SJSA1 (cell line): ENCODE measurements around the gene ARRDC1. TPM values are rescaled to one million over a fixed set of nuclear protein-coding genes. Genes with fewer than 3 reads are reported as not detected.
"Not testable (repeated sequence)": the region's sequence is repeated elsewhere in the genome, so short reads cannot be mapped to it uniquely, and the experiment has no call there.

Experiments used
- DNase-seq, 2 experiments: peaks; one replicate each; pipeline ENCODE4 v3.0.0-alpha.2; 2015 to 2020; ENCODE audit warnings: low spot score in 2 of 2, low read depth in 1 of 2
- H3K27ac ChIP-seq: fragments of 250-450 bp; sonication (Bioruptor Pico); 2 replicates; pipeline ENCODE4 v1.5.1; 2020; ENCODE audit warnings: mild to moderate bottlenecking, moderate library complexity
- H3K27me3 ChIP-seq: fragments of 250-450 bp; sonication (Bioruptor Pico); replicated peaks from 2 replicates; pipeline ENCODE4 v1.5.1; 2020; ENCODE audit warnings: mild to moderate bottlenecking, moderate library complexity
- H3K36me3 ChIP-seq: fragments of 250-450 bp; sonication (Bioruptor Pico); 2 replicates; pipeline ENCODE4 v1.5.1; 2020; ENCODE audit warnings: mild to moderate bottlenecking
- H3K4me1 ChIP-seq: fragments of 250-450 bp; sonication (Bioruptor Pico); replicated peaks from 2 replicates; pipeline ENCODE4 v1.6.1; 2021; ENCODE audit warnings: mild to moderate bottlenecking
- H3K4me3 ChIP-seq: fragments of 250-450 bp; sonication (Bioruptor Pico); 2 replicates; pipeline ENCODE4 v1.5.1; 2020; ENCODE audit warnings: mild to moderate bottlenecking
- H3K9me3 ChIP-seq: fragments of 250-450 bp; sonication (Bioruptor Pico); replicated peaks from 2 replicates; pipeline ENCODE4 v1.5.1; 2020; ENCODE audit warnings: mild to moderate bottlenecking
- total RNA-seq: library from RNA; depleted of rRNA; stranded (reverse); fragments of >200 nt; shearing (Covaris generic); gene quantifications from 2 replicates; pipeline ENCODE4 v1.2.3, GENCODE V29; 2014

Gene ARRDC1
- total RNA-seq, 1 experiment from 2014 or later, result 8.0 TPM

DNA sequence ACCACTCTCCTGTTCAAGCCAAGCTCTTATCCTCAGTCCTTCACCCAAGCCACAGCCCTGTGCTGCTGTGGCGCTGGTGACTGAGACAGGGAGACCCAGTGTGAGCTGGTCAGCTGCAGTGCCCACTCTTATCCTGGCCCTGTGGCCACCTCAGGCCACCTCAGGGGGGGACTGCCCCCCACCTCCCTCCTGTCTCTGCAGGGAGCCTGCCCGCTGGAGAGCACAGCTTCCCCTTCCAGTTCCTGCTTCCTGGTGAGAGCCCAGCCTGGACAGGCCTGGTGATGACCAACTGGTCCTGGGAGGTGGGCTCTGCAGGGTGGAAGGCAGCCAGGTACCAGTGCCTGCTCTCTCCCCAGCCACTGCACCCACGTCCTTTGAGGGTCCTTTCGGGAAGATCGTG, 7.8 kb downstream of the ARRDC1 start:
- no peaks in the 10 kb centered on the region for H3K27me3 ChIP-seq
- H3K4me3 ChIP-seq, result no peak overlapping the region
- no peak for DNase-seq
- peaks cover 31% of the 10 kb centered on the region for H3K4me1 ChIP-seq
- H3K27ac ChIP-seq, result peak overlapping the region; percentile 72
- H3K36me3 ChIP-seq, result peaks cover 47% of the 10 kb centered on the region
- H3K9me3 ChIP-seq, result no peaks in the 10 kb centered on the region

DNA sequence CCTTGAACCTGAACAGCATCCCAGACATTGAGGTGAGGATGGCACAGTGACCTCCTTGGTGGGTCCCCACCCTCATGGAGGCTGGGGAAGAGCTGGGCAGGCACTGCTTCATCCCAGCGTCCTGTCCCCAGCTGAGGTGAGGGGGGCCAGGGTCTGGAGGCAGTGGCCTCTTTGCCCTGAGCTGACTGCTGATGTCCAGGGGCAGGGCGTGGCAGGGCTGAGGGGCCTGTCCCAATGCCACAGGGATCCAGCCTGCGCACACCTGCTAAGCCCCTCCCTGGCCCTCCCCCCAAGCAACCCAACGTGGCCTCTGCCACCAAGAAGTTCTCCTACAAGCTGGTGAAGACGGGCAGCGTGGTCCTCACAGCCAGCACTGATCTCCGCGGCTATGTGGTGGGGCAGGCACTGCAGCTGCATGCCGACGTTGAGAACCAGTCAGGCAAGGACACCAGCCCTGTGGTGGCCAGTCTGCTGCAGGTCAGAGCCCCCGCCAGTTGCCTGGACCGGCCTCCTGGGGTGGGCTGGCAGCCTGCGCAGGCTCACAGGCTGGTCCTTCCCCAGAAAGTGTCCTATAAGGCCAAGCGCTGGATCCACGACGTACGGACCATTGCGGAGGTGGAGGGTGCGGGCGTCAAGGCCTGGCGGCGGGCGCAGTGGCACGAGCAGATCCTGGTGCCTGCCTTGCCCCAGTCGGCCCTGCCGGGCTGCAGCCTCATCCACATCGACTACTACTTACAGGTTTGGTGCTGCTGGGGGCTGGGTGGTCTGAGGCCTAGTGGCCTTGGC, 8.4 kb downstream of the ARRDC1 start:
- DNase-seq, result no peak
- H3K4me1 ChIP-seq, result peaks cover 31% of the 10 kb centered on the region
- no peak overlapping the region for H3K4me3 ChIP-seq
- peaks cover 51% of the 10 kb centered on the region for H3K36me3 ChIP-seq
- no peak overlapping the region for H3K27ac ChIP-seq
- no peaks in the 10 kb centered on the region for H3K27me3 ChIP-seq
- H3K9me3 ChIP-seq, result no peaks in the 10 kb centered on the region

DNA sequence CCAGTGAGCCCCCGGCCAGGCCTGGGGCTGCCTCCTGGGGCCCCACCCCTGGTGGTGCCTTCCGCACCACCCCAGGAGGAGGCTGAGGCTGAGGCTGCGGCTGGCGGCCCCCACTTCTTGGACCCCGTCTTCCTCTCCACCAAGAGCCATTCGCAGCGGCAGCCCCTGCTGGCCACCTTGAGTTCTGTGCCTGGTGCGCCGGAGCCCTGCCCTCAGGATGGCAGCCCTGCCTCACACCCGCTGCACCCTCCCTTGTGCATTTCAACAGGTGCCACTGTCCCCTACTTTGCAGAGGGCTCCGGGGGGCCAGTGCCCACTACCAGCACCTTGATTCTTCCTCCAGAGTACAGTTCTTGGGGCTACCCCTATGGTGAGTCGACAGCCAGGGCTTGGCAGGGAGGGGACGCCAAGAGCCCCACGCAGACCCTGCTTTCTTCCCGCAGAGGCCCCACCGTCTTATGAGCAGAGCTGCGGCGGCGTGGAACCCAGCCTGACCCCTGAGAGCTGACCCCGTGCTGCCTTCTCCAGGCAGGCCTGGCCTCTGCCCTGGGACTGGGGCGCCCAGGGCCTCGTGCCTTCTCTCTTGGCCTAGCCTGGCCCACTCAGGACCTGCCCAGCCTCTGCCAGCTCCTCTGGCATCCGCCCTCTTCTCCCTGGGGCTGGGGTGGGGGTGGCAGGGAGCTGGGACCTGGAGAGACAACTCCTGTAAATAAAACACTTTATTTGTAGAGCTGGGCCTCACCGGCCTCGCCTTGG, 9.3 kb downstream of the ARRDC1 start:
- H3K9me3 ChIP-seq, result no peaks in the 10 kb centered on the region
- H3K4me1 ChIP-seq, result peaks cover 32% of the 10 kb centered on the region
- H3K36me3 ChIP-seq, result peaks cover 51% of the 10 kb centered on the region
- DNase-seq, result no peak
- H3K27me3 ChIP-seq, result no peaks in the 10 kb centered on the region
- H3K27ac ChIP-seq, result no peak overlapping the region
- H3K4me3 ChIP-seq, result no peak overlapping the region

GRCh38 chr9:137615387-137615871, 9.9 kb downstream of the ARRDC1 start:
- H3K36me3 ChIP-seq, result peaks cover 51% of the 10 kb centered on the region
- H3K9me3 ChIP-seq, result no peaks in the 10 kb centered on the region
- no peak overlapping the region for H3K4me3 ChIP-seq
- no peaks in the 10 kb centered on the region for H3K27me3 ChIP-seq
- DNase-seq, result no peak
- H3K4me1 ChIP-seq, result peaks cover 36% of the 10 kb centered on the region
- no peak overlapping the region for H3K27ac ChIP-seq

DNA sequence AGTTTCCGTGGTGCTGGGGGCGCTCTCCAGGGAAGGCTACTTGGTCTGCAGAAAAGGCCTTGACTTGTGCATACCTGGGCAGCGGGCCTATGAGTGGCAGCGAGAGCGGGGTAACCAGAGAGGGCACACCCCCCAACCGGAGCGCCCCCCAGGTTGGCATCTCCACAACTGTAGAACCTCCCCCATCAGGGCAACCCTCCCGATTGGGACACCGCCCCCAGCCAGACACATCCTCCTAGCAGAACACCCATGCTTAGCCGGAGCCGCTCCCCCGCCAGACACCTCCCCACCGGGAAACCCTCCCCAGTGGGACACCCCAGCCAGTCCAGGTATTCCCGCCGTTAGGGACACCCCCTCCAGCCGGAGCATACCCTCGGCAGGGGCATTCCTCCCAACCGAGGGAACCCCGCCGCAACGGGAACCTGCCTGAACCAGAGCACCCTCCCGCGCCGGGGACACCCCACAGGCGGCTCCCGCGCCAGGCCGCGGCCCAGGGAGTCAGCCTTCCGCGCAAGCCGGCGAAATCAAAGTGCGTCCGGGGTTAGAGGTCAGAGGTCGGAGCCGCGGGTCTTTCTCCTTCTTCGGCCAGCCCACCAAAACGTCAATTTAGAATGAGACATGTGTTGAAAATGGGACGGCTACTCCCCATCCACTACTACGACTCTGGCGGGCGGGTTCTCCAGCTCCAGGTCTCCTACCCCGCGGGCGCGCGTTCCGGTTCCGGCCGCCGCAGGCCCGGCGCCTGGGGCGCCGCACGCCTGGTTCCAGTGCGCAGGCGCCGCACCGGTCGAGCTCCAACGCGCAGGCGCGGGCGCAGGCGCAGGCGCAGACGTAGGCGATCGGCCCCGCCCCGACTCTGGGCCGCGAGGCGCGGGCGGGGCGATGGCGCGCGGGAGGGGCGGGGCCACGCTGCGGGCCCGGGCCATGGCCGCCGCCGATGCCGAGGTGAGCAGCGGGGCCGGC, 12.9 kb downstream of the ARRDC1 start, which contains the start of gene EHMT1:
Gene EHMT1, plus strand, starts transcription at position 901 of the 963 bp plus-strand sequence. Its CDS starts 24 bp downstream, at position 925.
- Histone ChIP-seq H3K27ac (peak within 1 kb of the TSS; percentile 85), H3K4me3 (peak within 1 kb of the TSS; percentile 85), H3K9me3 (no peaks in the 10 kb centered on the region), H3K36me3 (peaks cover 45% of the 10 kb centered on the region), H3K4me1 (peaks cover 14% of the 10 kb centered on the region), H3K27me3 (no peaks in the 10 kb centered on the region)
- peak; percentile 75 to 77 for DNase-seq

DNA sequence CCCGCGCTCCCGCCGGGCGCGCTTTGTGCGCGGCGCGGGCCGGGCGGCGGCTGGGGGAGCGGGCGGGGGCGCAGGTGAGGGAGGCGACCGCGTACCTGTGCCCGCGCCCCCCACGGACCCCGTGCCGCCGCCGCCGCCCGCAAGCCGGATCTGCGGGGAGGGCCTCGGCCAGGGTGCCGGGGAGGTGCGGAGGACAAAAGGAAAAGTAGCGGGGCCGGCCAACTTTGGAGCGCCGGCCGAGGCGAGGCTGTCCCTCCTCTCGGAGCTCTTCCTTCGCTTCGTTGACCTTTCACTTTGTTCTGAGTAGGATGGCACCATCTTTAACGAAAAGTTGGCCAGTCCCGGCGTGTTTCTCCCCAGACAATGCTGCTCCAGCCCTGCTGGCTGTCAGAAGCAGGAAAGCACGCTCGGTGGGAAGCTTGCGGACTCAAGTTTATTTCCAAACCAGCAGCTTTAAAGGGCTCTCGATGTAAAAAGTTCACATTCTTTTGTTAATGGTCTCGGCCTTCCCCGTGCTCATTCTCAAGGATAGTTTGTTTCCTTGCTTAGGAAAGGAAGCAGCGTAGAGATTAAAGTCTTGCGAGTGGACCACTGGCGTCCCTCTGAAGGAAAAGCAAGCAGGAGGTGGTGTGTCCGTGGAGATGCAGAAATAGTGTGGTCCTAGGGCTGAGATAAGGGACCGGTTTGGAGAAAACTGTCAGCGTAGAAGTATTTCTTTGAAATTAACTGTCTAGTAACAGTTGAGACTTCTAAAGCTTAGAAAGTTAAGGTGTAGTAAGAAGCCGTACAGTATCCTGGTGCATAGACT, 14.0 kb downstream of the ARRDC1 start:
- Histone ChIP-seq H3K27ac (no peak overlapping the region; the same call in 1 of the 2 replicates), H3K9me3 (no peaks in the 10 kb centered on the region), H3K27me3 (no peaks in the 10 kb centered on the region), H3K4me3 (peak overlapping the region; percentile 80), H3K4me1 (peaks cover 14% of the 10 kb centered on the region), H3K36me3 (peaks cover 35% of the 10 kb centered on the region)
- peak in 1 of 2 experiments; percentile 46 for DNase-seq

DNA sequence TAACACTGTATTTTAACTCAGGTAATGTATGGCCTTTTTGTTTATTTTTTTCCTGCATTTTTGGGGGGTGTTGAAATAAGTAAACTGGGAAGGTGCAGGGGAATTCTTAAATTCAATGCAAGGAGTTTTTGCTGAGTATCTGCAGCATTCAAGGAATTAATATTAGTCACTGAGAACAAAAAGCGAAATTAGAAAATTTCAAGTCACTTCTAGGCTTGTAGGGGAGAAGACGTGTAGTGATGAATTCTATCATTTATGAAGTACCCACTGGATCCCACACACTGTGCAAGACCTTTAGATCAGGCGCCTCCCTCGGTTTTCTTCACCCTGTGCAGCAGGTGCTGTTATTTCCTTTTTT, 14.5 kb downstream of the ARRDC1 start:
- Histone ChIP-seq H3K27ac (no peak overlapping the region), H3K4me1 (peaks cover 14% of the 10 kb centered on the region), H3K9me3 (no peaks in the 10 kb centered on the region), H3K36me3 (peaks cover 29% of the 10 kb centered on the region), H3K27me3 (no peaks in the 10 kb centered on the region), H3K4me3 (peak overlapping the region; percentile 80)
- no peak for DNase-seq

- H3K9me3 ChIP-seq, result no peaks in the 10 kb centered on the region
- H3K4me3 ChIP-seq, result no peak overlapping the region
- no peak overlapping the region for H3K27ac ChIP-seq
- no peaks in the 10 kb centered on the region for H3K27me3 ChIP-seq
- DNase-seq, result no peak
- peaks cover 23% of the 10 kb centered on the region for H3K36me3 ChIP-seq
- peaks cover 14% of the 10 kb centered on the region for H3K4me1 ChIP-seq
Measured at GRCh38 chr9:137620581-137620980, 15.1 kb downstream of the ARRDC1 start.

DNA sequence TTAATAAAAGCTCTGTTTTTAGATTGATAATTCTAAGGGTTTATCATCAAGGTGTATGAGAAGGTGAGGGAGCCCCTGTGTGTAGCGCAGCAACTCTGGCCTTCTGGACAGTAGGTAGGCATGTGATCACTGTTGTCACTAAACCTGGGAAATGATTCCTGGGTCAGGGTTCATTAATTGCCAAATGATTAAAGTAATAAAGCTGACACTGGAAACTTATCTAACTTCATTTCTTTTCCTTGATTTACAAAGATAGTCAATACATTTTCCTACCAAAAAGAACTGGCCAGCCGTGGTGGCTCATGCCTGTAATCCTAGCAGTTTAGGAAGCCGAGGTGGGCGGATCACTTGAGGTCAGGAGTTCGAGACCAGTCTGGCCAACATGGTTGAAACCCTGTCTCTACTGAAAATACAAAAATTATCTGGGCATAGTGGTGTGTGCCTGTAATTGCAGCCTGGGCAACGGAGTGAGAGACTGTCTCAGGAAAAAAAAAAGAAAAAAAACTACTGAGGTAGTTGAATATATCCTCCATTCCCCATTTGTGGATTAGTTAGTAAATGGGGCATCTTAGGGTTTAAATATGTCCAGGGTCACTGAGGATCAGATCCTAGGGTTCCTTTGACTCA, 15.8 kb downstream of the ARRDC1 start:
- Histone ChIP-seq H3K27ac (no peak overlapping the region), H3K4me3 (no peak overlapping the region), H3K9me3 (no peaks in the 10 kb centered on the region), H3K27me3 (no peaks in the 10 kb centered on the region), H3K4me1 (peaks cover 14% of the 10 kb centered on the region), H3K36me3 (peaks cover 20% of the 10 kb centered on the region)
- DNase-seq, result no peak

- not testable (repeated sequence) for H3K27me3 ChIP-seq, H3K27ac ChIP-seq, H3K4me3 ChIP-seq, DNase-seq, H3K9me3 ChIP-seq
- H3K36me3 ChIP-seq, result peaks cover 12% of the 10 kb centered on the region
- H3K4me1 ChIP-seq, result peaks cover 13% of the 10 kb centered on the region
Measured at GRCh38 chr9:137622211-137622610, 16.7 kb downstream of the ARRDC1 start.

- no peaks in the 10 kb centered on the region for H3K4me1 ChIP-seq
- H3K4me3 ChIP-seq, result no peak overlapping the region
- DNase-seq, result no peak
Measured at GRCh38 chr9:137626464-137626863, 21.0 kb downstream of the ARRDC1 start.

GRCh38 chr9:137627406-137627805, 21.9 kb downstream of the ARRDC1 start:
- H3K36me3 ChIP-seq, H3K9me3 ChIP-seq, H3K27ac ChIP-seq, H3K4me3 ChIP-seq, DNase-seq, H3K27me3 ChIP-seq, H3K4me1 ChIP-seq: not testable (repeated sequence)

More at GRCh38 chr9:137626464-137626863, 21.0 kb downstream of the ARRDC1 start:
- Histone ChIP-seq H3K27ac (no peak overlapping the region), H3K36me3 (no peaks in the 10 kb centered on the region; the same call in 1 of the 2 replicates), H3K9me3 (no peaks in the 10 kb centered on the region), H3K27me3 (no peaks in the 10 kb centered on the region)
